NCI-H1930 (cell line): ENCODE results near the gene ARL17B.
"Not testable (repeated sequence)": the region's sequence is repeated elsewhere in the genome, so short reads cannot be mapped to it uniquely, and the experiment has no call there.

Source experiments
- DNase-seq, 2 experiments: peaks; one replicate each; lab custom pipeline; 2025; lab: John Stamatoyannopoulos, UW

ARL17B gene

DNA sequence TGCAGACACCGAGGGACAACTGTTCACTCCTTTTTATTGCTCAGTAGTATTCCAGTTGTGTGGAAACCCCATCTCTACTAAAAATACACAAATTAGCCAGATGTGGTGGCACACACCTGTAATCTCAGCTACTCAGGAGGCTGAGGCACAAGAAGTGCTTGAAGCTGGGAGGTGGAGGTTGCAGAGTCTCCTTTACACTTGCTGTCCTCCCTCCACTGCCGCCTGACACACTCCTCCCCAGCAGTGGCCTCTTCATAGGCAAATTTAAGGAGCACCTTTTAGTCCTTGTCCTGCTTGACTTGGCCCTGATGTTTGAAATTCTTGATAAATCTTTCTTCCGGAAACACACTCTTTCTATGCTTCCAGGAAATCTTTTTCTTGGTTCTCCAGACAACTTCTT lies 112.4 kb downstream of the ARL17B start:
- DNase-seq = not testable (repeated sequence)

- not testable (repeated sequence) for DNase-seq
These were observed 116.4 kb downstream of the ARL17B start for GRCh38 chr17:46244949-46245768.

DNA sequence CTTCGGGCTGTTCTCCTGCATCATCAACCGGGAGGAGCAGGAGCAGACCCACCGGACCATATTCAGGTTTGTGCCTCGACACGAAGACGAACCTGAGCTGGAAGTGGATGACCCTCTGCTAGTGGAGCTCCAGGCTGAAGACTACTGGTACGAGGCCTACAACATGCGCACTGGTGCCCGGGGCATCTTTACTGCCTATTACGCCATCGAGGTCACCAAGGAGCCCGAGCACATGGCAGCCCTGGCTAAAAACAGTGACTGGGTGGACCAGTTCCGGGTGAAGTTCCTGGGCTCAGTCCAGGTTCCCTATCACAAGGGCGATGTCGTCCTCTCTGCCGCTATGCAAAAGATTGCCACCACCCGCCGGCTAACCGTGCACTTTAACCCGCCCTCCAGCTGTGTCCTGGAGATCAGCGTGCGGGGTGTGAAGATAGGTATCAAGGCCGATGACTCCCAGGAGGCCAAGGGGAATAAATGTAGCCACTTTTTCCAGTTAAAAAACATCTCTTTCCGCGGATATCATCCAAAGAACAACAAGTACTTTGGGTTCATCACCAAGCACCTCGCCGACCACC lies 117.1 kb downstream of the ARL17B start:
- DNase-seq = not testable (repeated sequence)

GRCh38 chr17:46243928-46244327 lies 117.6 kb downstream of the ARL17B start:
- not testable (repeated sequence) for DNase-seq

DNA sequence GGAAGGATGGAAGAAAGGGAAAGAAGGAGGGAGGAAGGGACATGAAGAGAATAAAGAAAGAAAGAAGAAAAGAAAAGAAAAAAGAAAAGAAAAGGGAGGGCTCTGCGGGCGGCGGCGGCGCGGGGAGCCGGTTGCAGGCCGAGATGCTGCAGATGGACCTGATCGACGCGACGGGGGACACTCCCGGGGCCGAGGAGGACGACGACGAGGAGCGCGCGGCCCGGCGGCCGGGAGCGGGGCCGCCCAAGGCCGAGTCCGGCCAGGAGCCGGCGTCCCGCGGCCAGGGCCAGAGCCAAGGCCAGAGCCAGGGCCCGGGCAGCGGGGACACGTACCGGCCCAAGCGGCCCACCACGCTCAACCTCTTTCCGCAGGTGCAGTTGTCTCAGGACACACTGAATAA lies 118.1 kb downstream of the ARL17B start:
- DNase-seq = not testable (repeated sequence)

- DNase-seq = not testable (repeated sequence)
These were observed 130.2 kb downstream of the ARL17B start for GRCh38 chr17:46231359-46231758.

DNA sequence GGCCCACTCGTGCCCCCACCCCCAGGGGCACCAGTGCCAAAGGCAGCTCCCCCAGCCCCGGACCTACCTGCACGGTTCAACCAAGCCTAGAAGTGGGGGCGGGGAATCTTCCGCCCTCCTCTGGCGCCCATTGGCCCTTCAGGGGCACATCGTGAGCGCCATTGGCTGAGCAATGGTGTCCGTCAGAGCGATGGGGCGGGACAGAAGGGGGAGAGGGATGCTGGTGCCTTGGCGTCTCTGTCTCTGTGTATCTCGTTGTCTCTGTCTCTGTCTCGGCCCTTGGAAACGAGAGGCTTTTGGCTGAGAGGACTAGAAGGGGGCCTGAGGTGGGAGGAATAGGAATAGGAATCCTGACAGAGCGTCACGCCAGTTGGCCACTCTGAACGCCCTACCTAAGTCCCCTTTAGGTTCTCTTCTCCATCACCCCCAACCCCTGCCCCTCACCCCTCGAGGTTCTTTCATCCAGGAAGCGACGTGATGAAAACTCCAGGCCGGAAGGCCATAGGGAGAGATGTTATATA lies 136.2 kb downstream of the ARL17B start:
- DNase-seq = peak; percentile 82 to 86

GRCh38 chr17:46224864-46225263 lies 136.7 kb downstream of the ARL17B start:
- DNase-seq = not testable (repeated sequence)
